HepG2 (cell line): ENCODE measurements around the gene SCN8A.

Experiments
- ARNTL ChIP-seq: sonication (generic); formaldehyde crosslinking; IDR thresholded peaks from 2 replicates; pipeline ENCODE4 v1.4.0; 2020; ENCODE audit warnings: mild to moderate bottlenecking, missing genetic modification reagents
- CENPX ChIP-seq: sonication (generic); formaldehyde crosslinking; IDR thresholded peaks from 2 replicates; pipeline ENCODE4 v1.9.0; 2021; ENCODE audit warnings: mild to moderate bottlenecking, missing genetic modification reagents, moderate library complexity
- CHD4 ChIP-seq: fragments of 200-600 bp; sonication (generic); IDR thresholded peaks from 2 replicates; pipeline ENCODE4 v1.7.0; 2017; ENCODE audit warnings: mild to moderate bottlenecking, low read length, borderline replicate concordance
- JUNB ChIP-seq: sonication (generic); formaldehyde crosslinking; IDR thresholded peaks from 2 replicates; pipeline ENCODE4 v1.8.0; 2022; ENCODE audit warnings: missing genetic modification reagents, mild to moderate bottlenecking, borderline replicate concordance
- NR2C2 ChIP-seq: sonication (generic); formaldehyde crosslinking; IDR thresholded peaks from 2 replicates; pipeline ENCODE4 v1.4.0; 2020; ENCODE audit warnings: missing genetic modification reagents, mild to moderate bottlenecking, moderate library complexity, borderline replicate concordance
- PITX1 ChIP-seq: sonication (generic); formaldehyde crosslinking; IDR thresholded peaks from 2 replicates; pipeline ENCODE4 v1.5.1; 2020; ENCODE audit warnings: mild to moderate bottlenecking, missing genetic modification reagents
- RFX5 ChIP-seq: IDR thresholded peaks from 2 replicates; pipeline ENCODE4 v1.6.1; 2011; ENCODE audit warnings: low read depth, low read length, improper control_type of control experiment
- YY1 ChIP-seq: IDR thresholded peaks from 2 replicates; pipeline ENCODE4 v1.6.1; 2011; ENCODE audit warnings: low read length, low read depth, moderate library complexity, mild to moderate bottlenecking; ENCODE audit not compliant: insufficient read depth, insufficient replicate concordance
- ZNF331 ChIP-seq: sonication (generic); formaldehyde crosslinking; IDR thresholded peaks from 2 replicates; pipeline ENCODE4 v1.4.0; 2020; ENCODE audit warnings: missing genetic modification reagents
- ZNF781 ChIP-seq: sonication (generic); formaldehyde crosslinking; IDR thresholded peaks from 2 replicates; pipeline ENCODE4 v1.5.1; 2020; ENCODE audit warnings: borderline replicate concordance, mild to moderate bottlenecking, missing genetic modification reagents; ENCODE audit errors: not compliant biosample characterization
- TF ChIP-seq, protein P1 (sequence below): sonication (generic); formaldehyde crosslinking; IDR thresholded peaks from 2 replicates; pipeline ENCODE4 v1.8.1; 2023; ENCODE audit warnings: mild to moderate bottlenecking, missing genetic modification reagents
- TF ChIP-seq, protein P2 (sequence below): sonication (generic); formaldehyde crosslinking; IDR thresholded peaks from 2 replicates; pipeline ENCODE4 v1.4.0; 2020; ENCODE audit warnings: missing genetic modification reagents, borderline replicate concordance
- TF ChIP-seq, protein P3 (sequence below): sonication (generic); formaldehyde crosslinking; IDR thresholded peaks from 2 replicates; pipeline ENCODE4 v1.4.0; 2020; ENCODE audit warnings: low read depth, missing genetic modification reagents

GRCh38 chr12:51820526-51821439 is 229.8 kb downstream of the SCN8A start:
- TF ChIP-seq ARNTL (CRISPR knock-in tag) (no peak), PITX1 (no peak), NR2C2 (CRISPR knock-in tag) (no peak), ZNF781 (no peak), YY1 (no peak), JUNB (CRISPR knock-in tag) (no peak), CENPX (CRISPR knock-in tag) (no peak), CHD4 (no peak), RFX5 (no peak), ZNF331 (CRISPR knock-in tag) (no peak)
- TF ChIP-seq, protein P1, sequence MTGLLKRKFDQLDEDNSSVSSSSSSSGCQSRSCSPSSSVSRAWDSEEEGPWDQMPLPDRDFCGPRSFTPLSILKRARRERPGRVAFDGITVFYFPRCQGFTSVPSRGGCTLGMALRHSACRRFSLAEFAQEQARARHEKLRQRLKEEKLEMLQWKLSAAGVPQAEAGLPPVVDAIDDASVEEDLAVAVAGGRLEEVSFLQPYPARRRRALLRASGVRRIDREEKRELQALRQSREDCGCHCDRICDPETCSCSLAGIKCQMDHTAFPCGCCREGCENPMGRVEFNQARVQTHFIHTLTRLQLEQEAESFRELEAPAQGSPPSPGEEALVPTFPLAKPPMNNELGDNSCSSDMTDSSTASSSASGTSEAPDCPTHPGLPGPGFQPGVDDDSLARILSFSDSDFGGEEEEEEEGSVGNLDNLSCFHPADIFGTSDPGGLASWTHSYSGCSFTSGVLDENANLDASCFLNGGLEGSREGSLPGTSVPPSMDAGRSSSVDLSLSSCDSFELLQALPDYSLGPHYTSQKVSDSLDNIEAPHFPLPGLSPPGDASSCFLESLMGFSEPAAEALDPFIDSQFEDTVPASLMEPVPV (CRISPR knock-in tag) = no peak
- TF ChIP-seq, protein P2, sequence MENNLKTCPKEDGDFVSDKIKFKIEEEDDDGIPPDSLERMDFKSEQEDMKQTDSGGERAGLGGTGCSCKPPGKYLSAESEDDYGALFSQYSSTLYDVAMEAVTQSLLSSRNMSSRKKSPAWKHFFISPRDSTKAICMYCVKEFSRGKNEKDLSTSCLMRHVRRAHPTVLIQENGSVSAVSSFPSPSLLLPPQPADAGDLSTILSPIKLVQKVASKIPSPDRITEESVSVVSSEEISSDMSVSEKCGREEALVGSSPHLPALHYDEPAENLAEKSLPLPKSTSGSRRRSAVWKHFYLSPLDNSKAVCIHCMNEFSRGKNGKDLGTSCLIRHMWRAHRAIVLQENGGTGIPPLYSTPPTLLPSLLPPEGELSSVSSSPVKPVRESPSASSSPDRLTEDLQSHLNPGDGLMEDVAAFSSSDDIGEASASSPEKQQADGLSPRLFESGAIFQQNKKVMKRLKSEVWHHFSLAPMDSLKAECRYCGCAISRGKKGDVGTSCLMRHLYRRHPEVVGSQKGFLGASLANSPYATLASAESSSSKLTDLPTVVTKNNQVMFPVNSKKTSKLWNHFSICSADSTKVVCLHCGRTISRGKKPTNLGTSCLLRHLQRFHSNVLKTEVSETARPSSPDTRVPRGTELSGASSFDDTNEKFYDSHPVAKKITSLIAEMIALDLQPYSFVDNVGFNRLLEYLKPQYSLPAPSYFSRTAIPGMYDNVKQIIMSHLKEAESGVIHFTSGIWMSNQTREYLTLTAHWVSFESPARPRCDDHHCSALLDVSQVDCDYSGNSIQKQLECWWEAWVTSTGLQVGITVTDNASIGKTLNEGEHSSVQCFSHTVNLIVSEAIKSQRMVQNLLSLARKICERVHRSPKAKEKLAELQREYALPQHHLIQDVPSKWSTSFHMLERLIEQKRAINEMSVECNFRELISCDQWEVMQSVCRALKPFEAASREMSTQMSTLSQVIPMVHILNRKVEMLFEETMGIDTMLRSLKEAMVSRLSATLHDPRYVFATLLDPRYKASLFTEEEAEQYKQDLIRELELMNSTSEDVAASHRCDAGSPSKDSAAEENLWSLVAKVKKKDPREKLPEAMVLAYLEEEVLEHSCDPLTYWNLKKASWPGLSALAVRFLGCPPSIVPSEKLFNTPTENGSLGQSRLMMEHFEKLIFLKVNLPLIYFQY (CRISPR knock-in tag) = no peak
- TF ChIP-seq, protein P3, sequence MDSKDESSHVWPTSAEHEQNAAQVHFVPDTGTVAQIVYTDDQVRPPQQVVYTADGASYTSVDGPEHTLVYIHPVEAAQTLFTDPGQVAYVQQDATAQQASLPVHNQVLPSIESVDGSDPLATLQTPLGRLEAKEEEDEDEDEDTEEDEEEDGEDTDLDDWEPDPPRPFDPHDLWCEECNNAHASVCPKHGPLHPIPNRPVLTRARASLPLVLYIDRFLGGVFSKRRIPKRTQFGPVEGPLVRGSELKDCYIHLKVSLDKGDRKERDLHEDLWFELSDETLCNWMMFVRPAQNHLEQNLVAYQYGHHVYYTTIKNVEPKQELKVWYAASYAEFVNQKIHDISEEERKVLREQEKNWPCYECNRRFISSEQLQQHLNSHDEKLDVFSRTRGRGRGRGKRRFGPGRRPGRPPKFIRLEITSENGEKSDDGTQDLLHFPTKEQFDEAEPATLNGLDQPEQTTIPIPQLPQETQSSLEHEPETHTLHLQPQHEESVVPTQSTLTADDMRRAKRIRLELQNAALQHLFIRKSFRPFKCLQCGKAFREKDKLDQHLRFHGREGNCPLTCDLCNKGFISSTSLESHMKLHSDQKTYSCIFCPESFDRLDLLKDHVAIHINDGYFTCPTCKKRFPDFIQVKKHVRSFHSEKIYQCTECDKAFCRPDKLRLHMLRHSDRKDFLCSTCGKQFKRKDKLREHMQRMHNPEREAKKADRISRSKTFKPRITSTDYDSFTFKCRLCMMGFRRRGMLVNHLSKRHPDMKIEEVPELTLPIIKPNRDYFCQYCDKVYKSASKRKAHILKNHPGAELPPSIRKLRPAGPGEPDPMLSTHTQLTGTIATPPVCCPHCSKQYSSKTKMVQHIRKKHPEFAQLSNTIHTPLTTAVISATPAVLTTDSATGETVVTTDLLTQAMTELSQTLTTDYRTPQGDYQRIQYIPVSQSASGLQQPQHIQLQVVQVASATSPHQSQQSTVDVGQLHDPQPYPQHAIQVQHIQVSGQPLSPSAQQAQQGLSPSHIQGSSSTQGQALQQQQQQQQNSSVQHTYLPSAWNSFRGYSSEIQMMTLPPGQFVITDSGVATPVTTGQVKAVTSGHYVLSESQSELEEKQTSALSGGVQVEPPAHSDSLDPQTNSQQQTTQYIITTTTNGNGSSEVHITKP (CRISPR knock-in tag) = no peak
